ENCODE results near the gene GMPS. TPM values are rescaled to one million over a fixed set of nuclear protein-coding genes. Genes with fewer than 3 reads are reported as not detected.

GMPS gene
- total and polyA plus RNA-seq, 2 of the 8 experiments (the other 6 are each of a cell fraction or from before 2014, with no cell fraction given) = 57.7 to 175 TPM

GRCh38 chr3:155871746-155872158 is 1.3 kb downstream of the GMPS start:
- peaks cover 0 to 5% (median 4%) of the 10 kb centered on the region in 4 experiments; a peak in 4 of 7 replicates for H3K4me1 ChIP-seq (replicated peaks in 1 of 4; ENCODE audit: control insufficient read depth in 3 of 4, insufficient read depth in 4 of 4, low read length in 3 of 4)
- H3K79me1 ChIP-seq (ENCODE audit: low read depth, low read length) = peaks cover 2% of the 10 kb centered on the region; the same call in 1 of the 2 replicates
- no peak for TF ChIP-seq POLR2A (IDR thresholded peaks at IDR 0.05; ENCODE audit: control extremely low read depth in 1 of 2, low read depth in 2 of 2, low read length in 2 of 2)
- TF ChIP-seq HDAC2 (IDR thresholded peaks at IDR 0.05; ENCODE audit: borderline replicate concordance in 1 of 2, low read depth in 2 of 2, low read length in 2 of 2) = 0 out of 4 replicates have a peak, but pooled peaks of 1 of the 2 experiments have one; percentile 38
- TF ChIP-seq TEAD4 (IDR thresholded peaks at IDR 0.05; ENCODE audit: low read depth, low read length) = no peak
- TF ChIP-seq RBBP5 (IDR thresholded peaks at IDR 0.05; ENCODE audit: borderline replicate concordance, low read depth, low read length) = 0 out of 2 replicates have a peak, but pooled peaks have one; percentile 29
- no peak for TF ChIP-seq POLR2AphosphoS5 (IDR thresholded peaks at IDR 0.05; ENCODE audit: low read depth, low read length)
- no peak for TF ChIP-seq SUZ12 (IDR thresholded peaks at IDR 0.05; ENCODE audit: low read length)
- H3K9ac ChIP-seq (replicated peaks in 1 of 4; ENCODE audit: extremely low read depth in 1 of 4, low read depth in 3 of 4, low read length in 3 of 4) = peak overlapping the region; percentile 78 to 90 (median 83)
- H3K23me2 ChIP-seq (ENCODE audit: low read depth, low read length) = peaks cover 6% of the 10 kb centered on the region
- H2AK5ac ChIP-seq (ENCODE audit: low read depth, low read length) = no peak overlapping the region
- no peaks in the 10 kb centered on the region for H3K27me3 ChIP-seq (replicated peaks in 1 of 4; ENCODE audit: control insufficient read depth in 3 of 4, extremely low read depth in 1 of 4, insufficient read depth in 3 of 4, low read length in 3 of 4)
- peak overlapping the region; percentile 77 to 97 (median 88) for H3K4me3 ChIP-seq (ENCODE audit: extremely low read depth in 1 of 4, insufficient read depth in 2 of 4, low read depth in 3 of 4, low read length in 4 of 4)
- H3K4me2 ChIP-seq (ENCODE audit: insufficient read depth in 1 of 2, low read depth in 2 of 2, low read length in 2 of 2) = peak overlapping the region; percentile 77 to 83
- no peaks in the 10 kb centered on the region for H3K36me3 ChIP-seq (ENCODE audit: control insufficient read depth in 2 of 4, insufficient read depth in 4 of 4, low read length in 3 of 4)
- FAIRE-seq = no peak
- no peak overlapping the region for H4K5ac ChIP-seq (ENCODE audit: insufficient read length, low read depth, low read length)
- 0 out of 2 replicates have a peak overlapping the region, but pooled peaks have one; percentile 91 for H2BK5ac ChIP-seq (ENCODE audit: low read depth, low read length)
- peaks cover 22 to 57% of the 10 kb centered on the region in 2 experiments for H3K79me2 ChIP-seq (ENCODE audit: control insufficient read depth in 1 of 2, insufficient read depth in 2 of 2, low read length in 2 of 2)
- no peaks in the 10 kb centered on the region for H3K9me3 ChIP-seq (ENCODE audit: insufficient read depth in 2 of 2, low read depth in 1 of 2, low read length in 1 of 2)
- H3K18ac ChIP-seq (ENCODE audit: extremely low read depth, low read length) = 0 out of 2 replicates have a peak overlapping the region, but pooled peaks have one; percentile 62
- no peak overlapping the region for H3K4ac ChIP-seq (replicated peaks; ENCODE audit: insufficient read length, low read depth, low read length)
- H2AFZ ChIP-seq (ENCODE audit: low read length) = no peak overlapping the region
- H3K23ac ChIP-seq (ENCODE audit: insufficient read length) = no peak overlapping the region
- 2% methylated on average over 19 of the region's 19 CpGs; no CpG with 5 or more reads in 1 of the 2 experiments for WGBS, 2 experiments (ENCODE audit: extremely low coverage in 1 of 2, insufficient coverage in 1 of 2, insufficient read length in 1 of 2, insufficient replicate concordance in 2 of 2, low coverage in 1 of 2, low lambda C conversion rate in 2 of 2, missing lambda C conversion rate in 1 of 2)
- H3K56ac ChIP-seq (replicated peaks; ENCODE audit: insufficient read length, low read depth, low read length) = peak overlapping the region; percentile 42
- H2BK120ac ChIP-seq (replicated peaks; ENCODE audit: low read depth, low read length) = no peak overlapping the region
- H3K14ac ChIP-seq (ENCODE audit: insufficient read length) = no peak overlapping the region
- H4K91ac ChIP-seq (replicated peaks; ENCODE audit: insufficient read length, low read length) = peak overlapping the region; percentile 25
- DNase-seq (ENCODE audit: low read depth in 1 of 2, low spot score in 2 of 2) = no peak
- no peak overlapping the region for H2BK15ac ChIP-seq (ENCODE audit: low read length)
- H2BK20ac ChIP-seq (ENCODE audit: low read length) = no peak overlapping the region
- ChIA-PET POLR2A (ENCODE audit: partially characterized antibody) (interaction anchor here (0.8 to 3.6 kb wide), 11 partner anchors 10 to 128 kb away, joined by 3 to 27 read pairs (median 4); partner anchors contain the start of genes C3orf33 and SLC33A1), CTCF (ENCODE audit: partially characterized antibody) (interaction anchor here (0.7 to 3.1 kb wide), 5 partner anchors 14 to 212 kb away, joined by 3 to 17 read pairs (median 3); partner anchors contain the start of gene C3orf33)
- H2BK12ac ChIP-seq (ENCODE audit: low read depth, low read length) = no peak overlapping the region
- no peak overlapping the region for H4K8ac ChIP-seq (ENCODE audit: extremely low read depth, insufficient read depth, low read length)
- no peak overlapping the region for H3K27ac ChIP-seq (ENCODE audit: low read depth, low read length)
- peaks cover 10 to 11% of the 10 kb centered on the region in 2 experiments for H4K20me1 ChIP-seq (replicated peaks in 1 of 2; ENCODE audit: control insufficient read depth in 1 of 2, insufficient read depth in 2 of 2, low read length in 2 of 2)

All from H1 (cell line).